Fibroblast of pulmonary artery (primary cell): Measurements from ENCODE around the gene RIMBP2.

Experiments
- DNase-seq: peaks from one replicate; pipeline ENCODE4 v3.0.0-alpha.2; 2010; ENCODE audit warnings: low read depth
- H3K4me3 ChIP-seq: replicated peaks from 2 replicates; pipeline ENCODE4 v1.5.1; 2011; ENCODE audit warnings: low read depth, mild to moderate bottlenecking, control low read depth, low read length, moderate library complexity
- CTCF ChIP-seq: IDR thresholded peaks from 2 replicates; pipeline ENCODE4 v1.5.1; 2011; ENCODE audit warnings: mild to moderate bottlenecking, control low read depth, low read length, inconsistent platforms; ENCODE audit errors: missing control alignments

The RIMBP2 gene, protein sequence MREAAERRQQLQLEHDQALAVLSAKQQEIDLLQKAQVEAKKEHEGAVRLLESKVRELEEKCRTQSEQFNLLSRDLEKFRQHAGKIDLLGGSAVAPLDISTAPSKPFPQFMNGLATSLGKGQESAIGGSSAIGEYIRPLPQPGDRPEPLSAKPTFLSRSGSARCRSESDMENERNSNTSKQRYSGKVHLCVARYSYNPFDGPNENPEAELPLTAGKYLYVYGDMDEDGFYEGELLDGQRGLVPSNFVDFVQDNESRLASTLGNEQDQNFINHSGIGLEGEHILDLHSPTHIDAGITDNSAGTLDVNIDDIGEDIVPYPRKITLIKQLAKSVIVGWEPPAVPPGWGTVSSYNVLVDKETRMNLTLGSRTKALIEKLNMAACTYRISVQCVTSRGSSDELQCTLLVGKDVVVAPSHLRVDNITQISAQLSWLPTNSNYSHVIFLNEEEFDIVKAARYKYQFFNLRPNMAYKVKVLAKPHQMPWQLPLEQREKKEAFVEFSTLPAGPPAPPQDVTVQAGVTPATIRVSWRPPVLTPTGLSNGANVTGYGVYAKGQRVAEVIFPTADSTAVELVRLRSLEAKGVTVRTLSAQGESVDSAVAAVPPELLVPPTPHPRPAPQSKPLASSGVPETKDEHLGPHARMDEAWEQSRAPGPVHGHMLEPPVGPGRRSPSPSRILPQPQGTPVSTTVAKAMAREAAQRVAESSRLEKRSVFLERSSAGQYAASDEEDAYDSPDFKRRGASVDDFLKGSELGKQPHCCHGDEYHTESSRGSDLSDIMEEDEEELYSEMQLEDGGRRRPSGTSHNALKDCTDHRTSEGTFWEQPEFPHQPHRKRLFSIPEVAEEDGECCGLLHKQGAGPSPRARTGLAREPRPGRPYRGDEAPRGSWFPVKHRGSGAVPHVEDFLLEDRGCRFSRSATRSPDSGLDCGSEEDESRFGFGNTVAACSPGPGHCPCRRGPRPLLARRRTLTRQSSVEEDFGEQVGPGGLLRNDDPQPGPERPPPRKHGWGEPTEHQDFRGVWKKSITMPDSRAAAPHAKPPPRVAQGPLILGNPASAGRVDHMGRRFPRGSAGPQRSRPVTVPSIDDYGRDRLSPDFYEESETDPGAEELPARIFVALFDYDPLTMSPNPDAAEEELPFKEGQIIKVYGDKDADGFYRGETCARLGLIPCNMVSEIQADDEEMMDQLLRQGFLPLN (N-terminal part only)

GRCh38 chr12:130715998-130716968 is at the start of gene RIMBP2:
Gene RIMBP2 (minus strand): TSS chr12:130716299. CDS start chr12:130479013, 237,286 bp downstream.
- DNase-seq, result peak; percentile 8
- TF ChIP-seq CTCF, result no peak
- no peak within 1 kb of the TSS for H3K4me3 ChIP-seq

DNA sequence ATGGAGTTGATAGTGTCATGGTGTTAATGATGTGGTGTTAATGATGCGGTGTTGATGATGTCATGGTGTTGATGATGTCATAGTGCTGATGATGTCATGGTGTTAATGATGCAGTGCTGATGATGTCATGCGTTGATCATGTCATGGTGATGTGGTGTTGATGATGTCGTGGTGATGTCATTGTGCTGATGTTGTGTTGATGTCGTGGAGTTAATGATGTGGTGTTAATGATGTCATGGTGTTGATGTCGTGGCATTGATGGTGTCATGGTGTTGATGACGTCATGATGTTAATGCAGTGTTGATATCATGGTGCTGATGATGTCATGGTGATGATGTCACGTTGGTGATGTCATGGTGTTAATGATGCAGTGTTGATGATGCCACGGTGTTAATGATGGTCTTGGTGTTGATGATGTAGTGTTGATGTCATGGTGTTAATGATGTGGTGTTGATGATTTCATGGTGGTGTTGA is 49.1 kb upstream of the RIMBP2 start:
- H3K4me3 ChIP-seq, result no peak overlapping the region
- DNase-seq, result peak; percentile 24
- no peak for TF ChIP-seq CTCF

GRCh38 chr12:130764475-130765185 is 48.5 kb upstream of the RIMBP2 start:
- peak; percentile 42 for DNase-seq
- no peak for TF ChIP-seq CTCF
- no peak overlapping the region for H3K4me3 ChIP-seq

GRCh38 chr12:130764073-130764472 is 48.0 kb upstream of the RIMBP2 start:
- no peak for TF ChIP-seq CTCF
- no peak overlapping the region for H3K4me3 ChIP-seq
- peak; percentile 17 for DNase-seq

DNA sequence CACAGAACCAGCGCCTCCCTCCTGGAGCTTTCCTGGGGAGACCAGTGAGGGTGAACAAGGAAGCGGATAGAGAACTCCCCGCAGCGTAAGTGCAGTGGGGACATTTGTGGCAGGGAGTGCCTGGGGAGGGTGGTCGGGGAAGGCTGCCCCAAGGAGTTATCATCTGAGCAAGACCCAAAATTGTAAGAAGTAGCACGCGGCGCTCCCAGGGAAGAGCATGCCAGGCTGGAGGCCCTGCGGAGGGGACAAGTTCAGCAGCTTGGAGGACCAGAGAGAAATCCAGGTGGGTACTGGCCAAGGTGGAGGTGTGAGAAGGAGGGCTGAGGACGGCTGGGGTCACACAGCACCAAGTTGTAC is 46.2 kb upstream of the RIMBP2 start:
- no peak for TF ChIP-seq CTCF
- DNase-seq, result no peak
- no peak overlapping the region for H3K4me3 ChIP-seq
